HG03571 (cell line): ENCODE data around the gene RECK.
A peak's percentile ranks its signal among the peaks of the same experiment; 100 is the strongest.
"Not testable (repeated sequence)": the region's sequence is repeated elsewhere in the genome, so short reads cannot be mapped to it uniquely, and the experiment has no call there.

Experiments
- ATAC-seq: cut with Tn5 transposase; IDR thresholded peaks from one replicate; pipeline ENCODE4 v1.9.1; 2021; ENCODE audit not compliant: unreplicated experiment

Gene RECK

GRCh38 chr9:36056896-36057295, 20.2 kb downstream of the RECK start:
- ATAC-seq, result no peak

GRCh38 chr9:36063804-36064447, 27.2 kb downstream of the RECK start:
- ATAC-seq, result no peak

GRCh38 chr9:36064448-36065037, 27.8 kb downstream of the RECK start:
- no peak for ATAC-seq

- no peak for ATAC-seq
These were observed 37.3 kb downstream of the RECK start for GRCh38 chr9:36074055-36074454.

- ATAC-seq, result no peak
These were observed 38.3 kb downstream of the RECK start for GRCh38 chr9:36074870-36075532.

- no peak for ATAC-seq
These were observed 41.3 kb downstream of the RECK start for GRCh38 chr9:36078051-36078450.

GRCh38 chr9:36080519-36080918, 43.8 kb downstream of the RECK start:
- no peak for ATAC-seq

- ATAC-seq, result no peak
These were observed 46.2 kb downstream of the RECK start for GRCh38 chr9:36082931-36083330.

GRCh38 chr9:36086442-36086841, 49.7 kb downstream of the RECK start:
- ATAC-seq, result no peak

GRCh38 chr9:36087054-36087453, 50.3 kb downstream of the RECK start:
- ATAC-seq, result not testable (repeated sequence)

- ATAC-seq, result no peak
These were observed 51.3 kb downstream of the RECK start for GRCh38 chr9:36088020-36088419.

- ATAC-seq, result no peak
These were observed 54.6 kb downstream of the RECK start for GRCh38 chr9:36091026-36091953.

GRCh38 chr9:36092014-36092413, 55.3 kb downstream of the RECK start:
- ATAC-seq, result no peak

- peak; percentile 79 for ATAC-seq
These were observed 55.9 kb downstream of the RECK start for GRCh38 chr9:36092509-36093215.

GRCh38 chr9:36093384-36093783, 56.7 kb downstream of the RECK start:
- ATAC-seq, result no peak

- ATAC-seq, result no peak
These were observed 63.0 kb downstream of the RECK start for GRCh38 chr9:36099718-36100117.

GRCh38 chr9:36100532-36100931, 63.8 kb downstream of the RECK start:
- ATAC-seq, result no peak

- ATAC-seq, result no peak
These were observed 65.4 kb downstream of the RECK start for GRCh38 chr9:36101916-36102741.

GRCh38 chr9:36102742-36103495, 66.2 kb downstream of the RECK start:
- ATAC-seq, result peak; percentile 57
